SU-DHL-6 (cell line): ENCODE results near the gene SEZ6.

Source experiments
- H2AFZ ChIP-seq: fragments of 200-600 bp; sonication (generic); 2 replicates; pipeline ENCODE4 v1.6.1; 2014; ENCODE audit warnings: low read depth, mild to moderate bottlenecking, moderate library complexity, mixed read lengths, antibody characterized with exemption, low read length; ENCODE audit not compliant: severe bottlenecking
- H3F3A ChIP-seq: fragments of 200-600 bp; shearing (Covaris generic); 2 replicates; pipeline ENCODE4 v1.6.0; 2016; ENCODE audit warnings: antibody characterized with exemption, mild to moderate bottlenecking; ENCODE audit not compliant: insufficient read depth
- H3K27ac ChIP-seq: fragments of 200-600 bp; sonication (generic); 2 replicates; pipeline ENCODE4 v1.5.1; 2016; ENCODE audit warnings: low read depth, mild to moderate bottlenecking, low read length, moderate library complexity, mixed read lengths
- H3K27me3 ChIP-seq: fragments of 200-600 bp; sonication (generic), shearing (Covaris generic); 2 replicates; pipeline ENCODE4 v1.6.0; 2014; ENCODE audit warnings: mild to moderate bottlenecking, low read length
- H3K36me3 ChIP-seq: fragments of 200-600 bp; sonication (generic); 2 replicates; pipeline ENCODE4 v1.6.1; 2014; ENCODE audit warnings: mild to moderate bottlenecking, low read length, mixed read lengths
- H3K4me2 ChIP-seq: fragments of 300-600, 200-600 bp; shearing (Covaris generic), sonication (generic); 2 replicates; pipeline ENCODE4 v1.6.0; 2014; ENCODE audit warnings: low read length, low read depth, mild to moderate bottlenecking; ENCODE audit not compliant: poor library complexity, severe bottlenecking
- H3K4me3 ChIP-seq: fragments of 200-600 bp; sonication (generic); 2 replicates; pipeline ENCODE4 v1.5.1; 2014; ENCODE audit warnings: antibody characterized with exemption, low read length, mild to moderate bottlenecking, mixed read lengths; ENCODE audit not compliant: insufficient read depth, poor library complexity, severe bottlenecking
- H3K79me2 ChIP-seq: fragments of 200-600 bp; sonication (generic); 2 replicates; pipeline ENCODE4 v1.6.1; 2014; ENCODE audit warnings: mild to moderate bottlenecking, low read length, moderate library complexity; ENCODE audit not compliant: insufficient read depth
- H3K9ac ChIP-seq: fragments of 200-600 bp; sonication (generic); 2 replicates; pipeline ENCODE4 v1.7.0; 2014; ENCODE audit warnings: mild to moderate bottlenecking, low read length
- H3K9me2 ChIP-seq: fragments of 200-600 bp; sonication (generic); replicated peaks from 2 replicates; pipeline ENCODE4 v1.6.1; 2014; ENCODE audit warnings: low read length; ENCODE audit not compliant: insufficient read depth
- H3K9me3 ChIP-seq: fragments of 200-600 bp; sonication (generic); 2 replicates; pipeline ENCODE4 v1.6.1; 2014; ENCODE audit warnings: low read length, mixed read lengths; ENCODE audit not compliant: insufficient read depth
- H4K20me1 ChIP-seq: fragments of 200-600 bp; sonication (generic); 2 replicates; pipeline ENCODE4 v1.6.1; 2014; ENCODE audit warnings: low read depth, mild to moderate bottlenecking, antibody characterized with exemption, low read length, moderate library complexity, mixed read lengths
- CTCF ChIP-seq: fragments of 200-600 bp; sonication (generic); IDR thresholded peaks from one replicate; pipeline ENCODE4 v1.5.1; 2017; ENCODE audit warnings: antibody characterized with exemption, mild to moderate bottlenecking, low read length, moderate library complexity; ENCODE audit not compliant: insufficient read depth, poor library complexity, severe bottlenecking
- EZH2phosphoT487 ChIP-seq: fragments of 200-600 bp; sonication (generic), shearing (Covaris generic); conservative IDR thresholded peaks from 2 replicates; pipeline ENCODE4 v1.6.1; 2018; ENCODE audit warnings: mild to moderate bottlenecking, antibody characterized with exemption, low read length, moderate library complexity, mixed read lengths

SEZ6 gene

DNA sequence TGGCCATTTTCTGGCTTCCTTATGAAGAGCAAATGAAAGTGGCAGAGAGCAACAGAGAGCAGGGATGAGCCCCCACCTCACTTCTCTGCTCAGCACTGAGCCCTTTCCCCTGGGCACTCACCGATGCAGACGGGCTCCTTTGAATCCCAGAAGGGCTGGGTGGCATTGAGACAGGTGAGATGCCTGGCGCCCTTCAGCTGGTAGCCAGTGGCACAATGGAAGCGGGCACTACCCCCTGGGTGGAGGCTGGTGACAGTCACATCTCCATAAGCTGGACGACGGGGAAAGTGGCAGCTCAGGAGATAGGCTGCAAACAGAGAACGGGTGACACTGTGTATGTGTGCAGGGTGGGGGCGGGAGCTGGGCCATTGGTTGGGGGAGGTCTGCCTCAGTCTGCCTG lies 42.0 kb downstream of the SEZ6 start:
- no peak overlapping the region for H3K9ac ChIP-seq
- H3F3A ChIP-seq = no peaks in the 10 kb centered on the region
- H3K9me2 ChIP-seq = no peaks in the 10 kb centered on the region
- H3K27ac ChIP-seq = no peak overlapping the region
- no peak overlapping the region for H3K4me2 ChIP-seq
- H3K9me3 ChIP-seq = no peaks in the 10 kb centered on the region
- H4K20me1 ChIP-seq = no peaks in the 10 kb centered on the region
- no peaks in the 10 kb centered on the region for H3K79me2 ChIP-seq
- TF ChIP-seq CTCF = no peak
- TF ChIP-seq EZH2phosphoT487 = no peak
- H2AFZ ChIP-seq = no peak overlapping the region
- no peaks in the 10 kb centered on the region for H3K36me3 ChIP-seq
- H3K4me3 ChIP-seq = no peak overlapping the region
- H3K27me3 ChIP-seq = no peaks in the 10 kb centered on the region

DNA sequence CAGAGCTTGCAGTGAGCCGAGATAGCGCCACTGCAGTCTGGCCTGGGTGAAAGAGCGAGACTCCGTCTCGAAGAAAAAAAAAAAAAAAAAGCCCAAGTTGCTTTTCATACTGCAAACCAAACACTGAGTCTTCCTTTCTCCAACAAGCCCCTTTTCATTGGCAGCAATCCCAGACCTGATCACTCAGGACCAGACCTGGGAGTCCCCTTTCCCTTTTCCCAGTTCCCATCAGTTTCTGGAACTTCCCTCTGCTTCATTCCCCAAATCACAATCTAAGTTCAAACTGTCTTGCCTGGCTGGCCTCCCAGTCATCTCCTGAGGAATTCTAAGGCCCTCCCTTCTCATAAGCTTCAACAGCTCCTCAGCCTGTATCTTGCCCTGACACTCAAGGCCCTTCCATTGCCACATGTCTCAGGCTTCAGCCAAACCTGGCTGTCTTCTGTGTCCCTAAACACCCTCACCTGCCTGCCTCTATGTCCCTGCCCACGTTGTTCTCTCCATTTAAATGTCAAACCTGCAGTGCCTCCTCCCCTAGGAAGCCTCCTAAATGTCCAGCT lies 42.7 kb downstream of the SEZ6 start:
- no peak overlapping the region for H3K4me3 ChIP-seq
- no peaks in the 10 kb centered on the region for H4K20me1 ChIP-seq
- H3K27ac ChIP-seq = no peak overlapping the region
- no peaks in the 10 kb centered on the region for H3K9me2 ChIP-seq
- H2AFZ ChIP-seq = no peak overlapping the region
- H3K9me3 ChIP-seq = no peaks in the 10 kb centered on the region
- no peaks in the 10 kb centered on the region for H3K79me2 ChIP-seq
- H3K36me3 ChIP-seq = no peaks in the 10 kb centered on the region
- no peaks in the 10 kb centered on the region for H3F3A ChIP-seq
- H3K9ac ChIP-seq = no peak overlapping the region
- no peak for TF ChIP-seq EZH2phosphoT487
- TF ChIP-seq CTCF = no peak
- no peak overlapping the region for H3K4me2 ChIP-seq
- H3K27me3 ChIP-seq = no peaks in the 10 kb centered on the region

GRCh38 chr17:28961391-28961790 lies 44.4 kb downstream of the SEZ6 start:
- no peaks in the 10 kb centered on the region for H3K27me3 ChIP-seq
- H3K9me3 ChIP-seq = no peaks in the 10 kb centered on the region
- H3F3A ChIP-seq = no peaks in the 10 kb centered on the region
- H3K36me3 ChIP-seq = no peaks in the 10 kb centered on the region
- no peak overlapping the region for H3K4me2 ChIP-seq
- no peaks in the 10 kb centered on the region for H3K9me2 ChIP-seq
- H4K20me1 ChIP-seq = no peaks in the 10 kb centered on the region
- no peak overlapping the region for H2AFZ ChIP-seq
- no peak overlapping the region for H3K27ac ChIP-seq
- H3K9ac ChIP-seq = no peak overlapping the region
- TF ChIP-seq EZH2phosphoT487 (no peak), CTCF (no peak)
- H3K79me2 ChIP-seq = no peaks in the 10 kb centered on the region
- H3K4me3 ChIP-seq = no peak overlapping the region
